Medulla oblongata (tissue), 1 donor: ENCODE data around the gene HLA-DQA1.
"Not testable (repeated sequence)": the region's sequence is repeated elsewhere in the genome, so short reads cannot be mapped to it uniquely, and the experiment has no call there.

ENCODE experiments used
- DNase-seq: peaks from one replicate; pipeline ENCODE4 v3.0.0-alpha.2; 2015; ENCODE audit errors: extremely low spot score

Gene HLA-DQA1

DNA sequence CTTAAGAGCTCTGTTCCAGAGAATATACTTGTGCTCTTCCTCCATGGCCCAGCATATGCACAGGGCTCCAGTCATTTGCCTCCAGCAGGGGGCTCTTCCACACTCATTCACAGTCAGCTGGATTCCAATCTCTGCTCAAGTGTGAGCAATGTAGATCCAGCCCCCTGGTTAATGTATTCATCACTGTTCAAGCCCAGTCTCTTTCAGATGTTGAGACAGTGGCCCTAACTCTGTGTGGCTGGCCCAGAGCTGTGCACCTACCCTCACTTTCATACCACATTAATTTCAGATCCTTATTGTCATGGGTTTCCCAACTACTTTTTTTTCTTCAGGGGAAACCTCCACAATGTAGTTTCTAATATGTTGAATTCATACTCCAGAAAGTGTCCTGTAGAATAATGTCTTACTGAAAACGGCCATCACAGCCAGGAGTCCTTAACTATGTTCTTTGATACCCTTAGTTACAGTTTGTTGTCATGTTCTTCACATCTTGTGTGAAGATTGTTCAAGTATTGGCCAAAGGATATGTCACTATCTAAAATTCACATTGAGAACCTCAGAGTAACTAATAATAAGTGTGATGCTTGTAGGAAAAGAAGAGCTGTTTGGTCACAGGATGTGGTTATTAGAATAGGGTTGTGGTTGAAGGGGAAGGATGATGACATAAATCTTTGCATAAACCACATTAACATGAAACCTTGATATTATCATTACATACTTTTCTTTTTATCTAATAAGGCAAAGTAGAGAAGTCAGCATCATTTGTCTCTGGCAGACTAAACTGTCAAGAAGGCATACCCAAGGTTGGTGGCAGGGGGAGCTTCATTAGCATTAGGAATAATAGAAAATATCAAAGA lies 14.4 kb upstream of the HLA-DQA1 start:
- DNase-seq = no peak

DNA sequence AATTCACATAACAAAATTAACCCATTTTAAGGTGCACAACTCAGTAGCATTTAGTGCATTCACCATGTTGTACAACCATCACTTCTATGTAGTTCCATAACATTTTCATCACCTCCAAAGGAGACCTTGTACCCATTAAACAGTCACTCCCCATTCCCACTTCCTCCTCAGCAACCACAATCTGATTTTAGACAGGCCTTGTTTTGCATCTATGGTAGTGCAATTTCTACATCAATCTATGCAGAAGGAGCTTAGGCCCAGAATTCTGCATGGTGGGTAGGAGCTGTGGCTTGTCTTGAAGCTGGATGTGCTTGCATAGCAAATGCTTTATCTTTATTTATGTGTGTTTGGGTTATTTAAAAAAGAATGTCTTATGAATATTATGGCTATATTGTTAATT lies 13.5 kb upstream of the HLA-DQA1 start:
- no peak for DNase-seq

DNA sequence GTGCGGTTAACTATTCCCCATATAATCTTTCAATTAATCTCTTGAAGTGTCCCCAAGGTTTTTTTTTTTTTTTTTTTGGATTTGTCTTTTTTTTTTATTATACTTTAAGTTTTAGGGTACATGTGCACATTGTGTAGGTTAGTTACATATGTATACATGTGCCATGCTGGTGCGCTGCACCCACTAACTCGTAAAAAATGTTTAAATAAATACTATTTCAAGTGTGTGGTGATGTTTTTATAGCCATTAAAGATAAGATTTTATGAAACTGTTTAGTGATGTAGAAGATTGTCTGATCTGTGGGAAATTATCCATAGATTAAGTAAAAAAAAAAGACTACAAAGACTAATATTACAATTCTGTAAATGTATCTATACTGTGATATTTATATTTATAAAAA lies 12.6 kb upstream of the HLA-DQA1 start:
- DNase-seq = no peak

DNA sequence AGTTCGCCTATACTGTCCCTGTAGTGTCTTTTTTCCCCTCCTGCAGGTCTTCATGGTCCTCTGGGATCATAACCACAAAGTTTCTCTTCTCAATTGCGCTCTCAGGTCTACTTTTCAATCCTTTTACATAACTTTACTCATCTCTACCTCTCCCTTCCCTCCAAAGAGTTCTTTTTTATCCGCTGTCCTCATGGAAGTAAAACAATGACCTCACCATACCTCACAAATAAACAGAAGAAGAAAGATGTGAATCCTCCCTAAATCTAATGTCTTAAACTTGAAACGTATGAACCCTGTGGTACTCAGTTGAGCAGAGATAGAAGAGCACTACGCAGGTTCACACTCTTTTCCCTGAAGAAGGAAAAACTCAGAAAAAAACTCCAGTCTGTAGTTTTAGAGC lies 12.1 kb upstream of the HLA-DQA1 start:
- DNase-seq = no peak

DNA sequence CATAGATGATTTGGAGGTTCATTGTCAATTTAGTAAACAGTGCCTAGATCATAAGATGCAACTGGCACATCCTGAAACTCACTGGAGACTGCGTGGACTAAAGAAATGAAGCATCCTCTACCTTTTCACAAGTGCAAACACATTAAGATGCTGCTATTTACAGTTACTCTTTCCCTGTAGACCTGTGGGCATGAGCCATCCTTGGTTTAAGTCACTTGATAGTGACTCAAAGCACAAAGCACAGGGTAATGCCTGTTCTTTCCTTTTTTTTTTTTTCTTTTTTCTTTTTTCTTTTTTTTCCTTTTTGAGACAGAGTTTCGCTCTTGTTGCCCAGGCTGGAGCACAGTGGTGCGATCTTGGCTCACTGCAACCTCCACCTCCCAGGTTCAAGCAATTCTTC lies 10.0 kb upstream of the HLA-DQA1 start:
- DNase-seq = no peak

DNA sequence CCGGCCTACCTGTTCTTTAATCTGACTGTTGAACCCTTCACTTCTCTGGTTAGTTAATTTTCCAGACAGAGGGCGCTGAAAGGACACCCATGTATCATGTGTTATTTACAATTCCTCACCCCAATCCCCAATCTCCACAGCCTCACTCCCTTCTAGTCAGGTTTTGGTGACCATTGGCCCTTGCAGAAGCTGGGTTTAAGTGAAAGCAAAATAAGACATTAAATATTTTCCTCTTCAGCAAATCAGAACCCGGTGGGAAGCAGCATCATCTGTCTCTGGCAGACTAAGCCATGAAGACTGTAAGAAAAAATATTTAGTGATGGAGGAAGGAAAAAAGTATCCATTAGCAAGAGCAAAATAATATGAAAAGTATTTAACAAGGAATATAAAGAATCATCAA lies 9.4 kb upstream of the HLA-DQA1 start:
- peak; percentile 50 for DNase-seq

DNA sequence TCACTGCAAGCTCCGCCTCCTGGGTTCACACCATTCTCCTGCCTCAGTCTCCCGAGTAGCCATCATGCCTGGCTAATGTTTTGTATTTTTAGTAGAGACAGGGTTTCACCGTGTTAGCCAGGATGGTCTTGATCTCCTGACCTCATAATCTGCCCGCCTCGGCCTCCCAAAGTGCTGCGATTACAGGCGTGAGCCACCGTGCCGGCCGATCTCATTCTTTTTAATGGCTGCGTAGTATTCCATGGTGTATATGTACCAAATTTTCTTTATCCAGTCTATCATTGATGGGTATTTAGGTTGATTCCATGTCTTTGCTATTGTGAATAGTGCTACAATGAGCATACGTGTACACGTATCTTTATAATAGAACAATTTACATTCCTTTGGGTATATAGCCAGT lies 7.4 kb upstream of the HLA-DQA1 start:
- not testable (repeated sequence) for DNase-seq

DNA sequence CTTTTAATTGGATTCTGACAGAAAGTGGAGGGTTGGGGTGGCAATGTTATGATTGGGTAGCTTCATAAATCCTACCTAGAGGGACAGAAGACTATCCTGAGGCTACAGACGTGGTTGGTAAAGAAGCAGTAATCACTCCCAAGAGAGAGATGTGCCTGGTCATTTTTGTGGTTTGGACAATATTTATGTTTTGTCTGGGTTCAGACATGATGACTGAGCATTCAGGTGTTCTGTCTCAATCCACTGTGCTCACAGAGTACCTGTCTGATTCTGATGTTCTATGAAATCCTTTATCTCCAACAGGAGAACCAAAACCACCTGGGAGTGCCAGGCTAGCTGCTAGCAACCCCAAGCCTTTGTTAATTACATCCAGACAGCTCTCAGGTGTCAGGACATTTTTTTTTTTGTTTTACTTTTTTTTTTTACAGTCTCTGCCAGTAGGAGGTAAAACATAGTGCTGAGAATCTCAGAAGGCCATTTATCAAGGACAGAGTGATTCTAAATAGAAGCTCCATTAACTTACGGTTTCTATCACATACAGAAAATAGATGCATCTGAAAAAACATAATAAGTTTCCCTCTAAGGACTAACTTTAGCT lies 1.6 kb upstream of the HLA-DQA1 start:
- no peak for DNase-seq

DNA sequence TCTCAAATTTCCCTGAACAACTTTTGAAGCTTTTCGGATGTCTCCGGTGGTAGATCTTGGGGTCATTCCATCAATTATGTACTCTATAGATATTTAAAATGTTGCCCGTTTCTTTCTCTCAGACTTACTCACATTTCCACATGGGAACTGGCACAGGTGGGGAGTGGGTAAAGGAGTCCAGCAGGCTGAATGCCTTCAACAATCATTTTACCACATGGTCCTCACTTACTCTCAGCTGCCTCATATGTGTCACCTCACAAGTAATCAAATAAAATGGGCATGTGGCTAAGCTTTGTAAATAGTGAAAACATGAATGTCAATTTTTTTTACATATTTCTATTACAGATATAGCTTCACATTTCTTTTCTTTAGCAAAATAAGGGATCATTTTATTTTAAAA lies 677 bp downstream of the HLA-DQA1 start:
- no peak for DNase-seq

DNA sequence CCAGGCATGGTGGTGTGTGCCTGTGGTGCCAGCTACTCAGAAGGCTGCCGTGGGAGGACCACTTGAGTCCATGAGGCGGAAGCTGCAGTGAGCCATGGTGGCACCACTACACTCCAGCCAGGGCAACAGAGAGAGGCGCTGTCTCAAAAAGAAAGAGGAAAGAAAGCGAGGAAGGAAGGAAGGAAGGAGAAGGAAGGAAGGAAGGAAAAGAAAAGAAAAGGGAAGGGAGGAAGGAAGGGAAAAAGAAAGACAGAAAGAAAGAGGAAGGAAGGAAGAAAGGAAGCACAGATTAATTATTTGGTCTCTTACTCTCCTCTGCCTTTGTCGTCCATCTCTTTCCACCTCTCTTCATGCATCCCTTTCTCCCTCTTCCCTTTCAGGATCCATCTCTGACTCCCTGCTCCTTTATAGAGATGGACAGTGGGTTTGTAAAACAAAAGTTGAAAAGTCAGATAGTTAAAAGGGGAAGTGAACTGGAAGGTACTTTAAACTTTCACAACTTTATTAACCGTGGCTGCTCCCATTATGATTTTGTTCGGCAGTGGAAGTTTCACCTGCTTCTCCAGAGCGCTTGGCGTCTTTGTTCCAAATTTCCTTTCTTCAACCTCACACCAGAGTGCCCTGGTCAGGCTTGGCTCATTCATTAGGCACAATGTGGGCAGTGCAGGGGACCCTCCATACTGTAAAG lies 1.5 kb downstream of the HLA-DQA1 start:
- no peak for DNase-seq

DNA sequence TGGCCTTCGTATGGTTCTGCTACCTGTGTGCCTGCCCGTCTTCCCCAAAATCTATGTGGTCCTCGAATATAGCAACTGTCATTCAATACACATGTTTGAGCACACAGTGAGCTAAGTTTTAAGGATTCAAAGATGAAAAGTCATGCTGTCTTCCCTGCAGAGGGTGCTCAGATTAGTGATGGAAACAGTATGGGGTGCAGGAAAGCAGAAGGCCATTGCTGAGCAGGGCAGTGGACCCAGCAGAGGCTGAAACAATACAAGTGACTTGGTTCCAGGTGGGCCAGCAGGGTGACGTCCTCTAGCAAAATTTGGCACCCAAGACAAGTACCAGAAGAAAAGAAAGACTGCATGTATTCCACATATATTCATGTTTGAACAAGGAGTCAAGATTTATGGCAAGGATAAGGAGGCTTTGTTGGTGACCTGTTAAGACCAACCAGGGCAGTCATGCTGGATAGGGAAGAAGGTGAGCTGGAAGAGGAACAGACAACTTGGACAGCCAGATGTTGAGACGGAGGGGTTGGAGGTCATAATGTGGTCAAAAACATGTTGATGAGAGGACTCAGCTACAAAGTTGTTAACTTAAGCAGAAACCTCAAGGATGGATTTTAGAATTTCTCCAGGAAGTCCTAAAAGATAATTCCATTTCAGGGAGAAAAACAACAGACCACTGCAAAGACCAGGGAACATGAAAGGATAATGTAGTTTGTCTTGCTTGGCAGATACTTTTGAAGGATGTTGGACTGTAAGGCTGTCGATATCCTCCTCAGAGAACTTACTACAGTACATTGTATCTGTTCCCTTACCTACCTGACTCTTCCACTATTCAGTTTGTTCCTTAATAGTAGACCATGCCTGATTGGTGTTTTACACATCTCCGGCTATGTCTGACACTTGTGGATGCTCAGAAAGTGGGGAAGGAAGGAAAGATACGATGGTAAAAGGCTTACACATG lies 2.5 kb downstream of the HLA-DQA1 start:
- DNase-seq = no peak

DNA sequence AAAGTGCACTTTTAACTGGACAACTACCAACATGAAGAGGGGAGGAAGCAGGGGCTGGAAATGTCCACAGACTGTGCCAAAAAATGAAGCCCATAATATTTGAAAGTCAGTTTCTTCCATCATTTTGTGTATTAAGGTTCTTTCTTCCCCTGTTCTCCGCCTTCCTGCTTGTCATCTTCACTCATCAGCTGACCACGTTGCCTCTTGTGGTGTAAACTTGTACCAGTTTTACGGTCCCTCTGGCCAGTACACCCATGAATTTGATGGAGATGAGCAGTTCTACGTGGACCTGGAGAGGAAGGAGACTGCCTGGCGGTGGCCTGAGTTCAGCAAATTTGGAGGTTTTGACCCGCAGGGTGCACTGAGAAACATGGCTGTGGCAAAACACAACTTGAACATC lies 3.9 kb downstream of the HLA-DQA1 start:
- no peak for DNase-seq

DNA sequence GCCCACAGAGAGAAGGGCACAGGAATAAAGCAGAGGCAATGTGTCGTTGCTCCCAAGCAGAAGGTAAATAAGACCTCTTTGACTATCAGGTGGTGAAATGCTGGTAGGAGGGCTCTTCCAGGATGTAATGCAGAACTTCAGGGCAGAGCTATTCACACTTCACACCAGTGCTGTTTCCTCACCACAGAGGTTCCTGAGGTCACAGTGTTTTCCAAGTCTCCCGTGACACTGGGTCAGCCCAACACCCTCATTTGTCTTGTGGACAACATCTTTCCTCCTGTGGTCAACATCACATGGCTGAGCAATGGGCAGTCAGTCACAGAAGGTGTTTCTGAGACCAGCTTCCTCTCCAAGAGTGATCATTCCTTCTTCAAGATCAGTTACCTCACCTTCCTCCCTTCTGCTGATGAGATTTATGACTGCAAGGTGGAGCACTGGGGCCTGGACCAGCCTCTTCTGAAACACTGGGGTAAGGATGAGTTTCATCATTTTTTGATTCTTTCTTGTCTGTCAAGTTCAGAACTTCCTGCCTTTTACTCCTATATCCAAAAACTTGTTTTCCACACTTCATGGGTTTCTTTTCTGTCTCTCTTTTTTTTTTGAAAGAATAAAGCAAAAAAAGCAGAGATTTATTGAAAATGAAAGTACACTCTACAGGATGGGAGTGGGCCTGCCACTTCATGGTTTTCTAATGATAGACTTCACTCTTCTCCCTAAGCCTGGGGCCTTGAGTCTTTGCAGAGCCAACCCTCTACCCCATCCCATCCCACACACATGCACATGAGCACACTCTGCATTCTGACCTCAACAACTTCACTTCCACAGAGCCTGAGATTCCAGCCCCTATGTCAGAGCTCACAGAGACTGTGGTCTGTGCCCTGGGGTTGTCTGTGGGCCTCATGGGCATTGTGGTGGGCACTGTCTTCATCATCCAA lies 4.8 kb downstream of the HLA-DQA1 start:
- DNase-seq = not testable (repeated sequence)

DNA sequence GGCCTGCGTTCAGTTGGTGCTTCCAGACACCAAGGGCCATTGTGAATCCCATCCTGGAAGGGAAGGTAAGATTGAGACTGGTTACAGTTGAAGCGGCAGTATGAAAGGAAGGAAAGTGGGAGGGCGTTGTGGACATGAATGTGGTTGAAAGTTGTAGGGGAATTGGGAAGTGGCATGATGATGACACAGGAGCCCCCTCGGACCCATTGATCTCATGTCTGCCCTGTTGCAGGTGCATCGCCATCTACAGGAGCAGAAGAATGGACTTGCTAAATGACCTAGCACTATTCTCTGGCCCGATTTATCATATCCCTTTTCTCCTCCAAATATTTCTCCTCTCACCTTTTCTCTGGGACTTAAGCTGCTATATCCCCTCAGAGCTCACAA lies 5.5 kb downstream of the HLA-DQA1 start:
- no peak for DNase-seq

DNA sequence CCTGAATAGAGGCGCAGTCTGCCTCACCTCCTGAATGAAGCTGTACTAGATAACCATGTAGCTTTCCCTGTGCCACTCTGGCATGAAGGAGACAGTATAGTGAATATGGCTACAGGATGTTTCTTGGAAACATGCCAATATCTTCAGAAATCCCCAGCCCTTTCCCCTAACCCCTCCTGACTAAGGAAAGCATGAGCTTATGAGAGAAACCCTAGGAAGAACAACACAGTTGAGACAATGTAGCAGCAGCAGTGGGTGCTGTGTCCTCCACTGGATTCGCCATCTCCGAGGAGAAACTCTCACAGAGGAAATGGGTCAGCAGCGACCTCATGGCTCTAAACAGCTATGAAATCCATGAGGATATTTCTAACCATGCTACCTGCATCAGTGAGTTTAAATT lies 6.7 kb downstream of the HLA-DQA1 start:
- DNase-seq = no peak

DNA sequence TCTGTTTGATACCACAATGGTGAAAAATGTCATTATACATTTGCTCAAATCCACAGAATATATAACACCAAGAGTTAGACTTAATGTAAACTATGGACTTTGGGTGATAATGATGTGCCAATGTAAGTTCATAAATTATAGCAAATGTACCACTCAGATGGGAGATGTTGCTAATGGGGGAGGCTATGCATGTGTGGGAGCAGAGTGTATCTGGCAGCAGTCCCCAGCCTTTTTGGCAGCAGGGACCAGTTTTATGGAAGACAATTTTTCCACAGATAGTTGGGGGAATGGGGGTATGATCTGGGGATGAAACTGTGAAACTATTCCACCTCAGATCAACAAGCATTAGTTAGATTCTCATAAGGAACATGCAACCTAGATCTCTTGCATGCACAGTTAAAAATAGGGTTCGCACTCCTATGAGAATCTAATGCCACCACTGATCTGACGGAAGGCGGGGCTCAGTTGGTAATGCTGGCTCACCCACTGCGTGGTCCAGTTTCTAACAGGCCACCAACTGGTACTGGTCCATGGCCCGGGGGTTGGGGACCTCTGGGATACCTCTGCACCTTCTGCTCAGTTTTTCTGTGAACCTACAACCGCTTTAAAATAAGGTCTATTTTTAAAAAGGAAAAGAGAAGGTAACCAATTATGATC lies 8.0 kb downstream of the HLA-DQA1 start:
- DNase-seq = no peak

DNA sequence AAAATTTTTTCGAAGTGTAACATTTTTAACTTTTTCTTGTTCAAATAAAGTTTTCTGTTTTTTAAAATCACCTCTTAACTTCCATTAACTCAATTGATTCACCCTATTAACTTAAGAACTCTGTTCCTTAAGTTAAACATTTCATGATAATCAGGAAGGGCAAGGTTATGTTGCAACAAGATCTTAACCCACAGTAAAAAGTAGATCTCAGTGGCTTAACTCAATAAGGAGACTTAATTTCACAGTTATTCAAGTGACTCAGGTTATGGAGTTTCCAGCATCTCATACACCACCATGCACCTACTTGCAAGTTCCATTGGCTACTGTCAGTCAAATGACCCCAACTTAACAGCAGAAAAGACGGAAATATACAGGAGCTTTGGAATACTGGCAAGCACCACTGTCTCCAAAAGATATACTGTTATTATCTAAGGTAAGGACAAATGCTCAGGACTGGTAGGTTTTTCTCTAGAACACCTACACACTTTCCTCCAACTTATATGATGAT lies 18.1 kb downstream of the HLA-DQA1 start:
- no peak for DNase-seq

DNA sequence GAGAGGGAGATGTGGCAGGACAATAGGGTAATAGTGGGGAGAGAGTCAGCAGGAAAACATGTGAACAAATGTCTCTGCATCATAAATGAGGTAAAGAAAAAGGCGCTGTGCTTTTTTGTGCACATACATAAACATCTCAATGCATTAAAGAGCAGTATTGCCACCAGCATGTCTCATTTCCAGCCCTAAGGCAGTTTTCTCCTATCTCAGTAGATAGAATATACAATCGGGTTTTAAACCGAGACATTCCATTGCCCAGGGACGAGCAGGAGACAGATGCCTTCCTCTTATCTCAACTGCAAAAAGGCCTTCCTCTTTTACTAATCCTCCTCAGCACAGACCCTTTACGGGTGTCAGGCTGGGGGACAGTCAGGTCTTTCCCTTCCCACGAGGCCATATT lies 20.1 kb downstream of the HLA-DQA1 start:
- not testable (repeated sequence) for DNase-seq

DNA sequence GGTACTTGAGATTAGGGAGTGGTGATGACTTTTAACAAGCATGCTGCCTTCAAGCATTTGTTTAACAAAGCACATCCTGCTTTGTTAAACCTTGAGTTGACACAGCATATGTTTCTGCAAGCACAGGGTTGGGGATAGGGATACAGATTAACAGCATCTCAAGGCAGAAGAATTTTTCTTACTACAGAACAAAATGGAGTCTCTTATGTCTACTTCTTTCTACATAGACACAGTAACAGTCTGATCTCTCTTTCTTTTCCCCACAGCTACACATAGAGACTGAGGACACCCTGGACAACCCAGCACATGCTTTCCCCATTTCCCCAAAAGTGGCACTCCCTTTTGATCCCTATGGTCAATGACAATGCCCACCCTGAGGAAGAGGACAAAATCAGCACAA lies 20.6 kb downstream of the HLA-DQA1 start:
- not testable (repeated sequence) for DNase-seq
